GM19240 (cell line): Measurements from ENCODE around the gene CHN2.

Experiments used
- DNase-seq: peaks from one replicate; pipeline ENCODE4 v3.0.0; 2011; ENCODE audit warnings: low spot score; ENCODE audit not compliant: insufficient read length

Gene CHN2

DNA sequence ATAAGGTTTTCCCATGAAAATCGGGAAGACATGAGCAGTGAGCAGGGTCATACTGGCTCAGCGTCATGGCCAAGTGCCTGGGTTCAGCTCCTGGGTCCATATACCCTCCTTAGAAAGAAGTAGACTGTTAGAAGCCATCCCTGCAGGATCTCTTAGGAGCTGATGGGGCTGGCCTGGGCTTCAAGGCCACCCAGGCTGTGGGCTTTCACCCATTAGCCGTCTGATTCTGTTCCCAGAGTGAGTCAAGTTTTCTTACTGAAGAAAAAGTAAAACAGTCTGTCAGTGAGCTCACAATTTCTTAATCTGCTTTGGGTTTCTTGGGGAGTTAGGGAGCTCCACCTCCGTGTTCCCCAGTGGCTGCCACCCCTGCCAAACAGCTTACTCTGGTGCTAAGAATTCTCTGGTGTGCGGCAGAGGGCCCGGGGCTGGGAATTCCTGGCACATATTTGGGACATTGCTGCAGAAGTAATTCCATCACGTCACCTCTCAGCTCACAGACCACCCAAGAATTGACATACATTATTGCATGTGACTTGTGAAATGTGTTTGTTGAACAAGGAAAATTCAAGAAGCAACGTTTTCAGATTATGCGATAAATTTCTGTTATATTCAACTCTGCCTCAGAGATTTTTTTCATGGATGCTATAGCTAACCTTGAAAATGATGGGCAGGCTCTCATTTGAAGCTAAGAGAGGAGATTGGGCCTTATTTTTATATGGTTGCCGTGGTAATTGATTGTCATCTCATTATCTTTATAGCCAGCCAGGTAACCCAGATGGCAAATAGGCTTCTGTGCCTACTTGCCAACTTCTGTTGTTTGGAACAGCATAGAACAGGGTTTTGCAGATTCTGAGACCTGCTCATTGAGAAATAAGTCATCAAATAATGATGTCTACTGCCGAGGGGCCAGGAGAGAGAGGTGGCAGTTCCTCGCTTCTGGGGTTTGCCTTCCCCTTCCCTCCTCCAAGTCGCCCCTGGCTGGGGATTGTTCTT lies 166.4 kb downstream of the CHN2 start:
- DNase-seq: no peak

DNA sequence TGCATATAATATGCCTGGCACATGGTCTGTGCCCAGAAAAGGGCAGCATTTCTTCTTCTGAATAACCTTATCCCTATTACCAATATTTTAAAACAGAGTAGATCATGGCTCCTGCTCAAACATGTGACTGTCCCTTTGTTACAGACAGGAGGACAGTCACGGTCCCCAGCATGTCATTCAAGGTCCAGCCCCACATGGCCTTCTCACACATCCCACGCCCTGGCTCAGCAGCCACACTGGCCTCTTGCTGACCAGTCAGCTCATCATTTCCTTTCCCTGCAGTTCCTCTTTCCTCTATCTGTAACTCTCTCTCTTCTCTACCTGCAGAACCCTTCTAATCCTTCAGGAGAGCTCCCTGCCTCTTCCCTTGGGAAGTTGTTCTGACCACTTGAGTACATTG lies 167.8 kb downstream of the CHN2 start:
- no peak for DNase-seq

GRCh38 chr7:29363636-29364425 lies 169.3 kb downstream of the CHN2 start:
- DNase-seq: no peak

- DNase-seq: no peak
Measured at GRCh38 chr7:29364661-29365060, 170.1 kb downstream of the CHN2 start.

GRCh38 chr7:29365423-29365822 lies 170.8 kb downstream of the CHN2 start:
- no peak for DNase-seq

DNA sequence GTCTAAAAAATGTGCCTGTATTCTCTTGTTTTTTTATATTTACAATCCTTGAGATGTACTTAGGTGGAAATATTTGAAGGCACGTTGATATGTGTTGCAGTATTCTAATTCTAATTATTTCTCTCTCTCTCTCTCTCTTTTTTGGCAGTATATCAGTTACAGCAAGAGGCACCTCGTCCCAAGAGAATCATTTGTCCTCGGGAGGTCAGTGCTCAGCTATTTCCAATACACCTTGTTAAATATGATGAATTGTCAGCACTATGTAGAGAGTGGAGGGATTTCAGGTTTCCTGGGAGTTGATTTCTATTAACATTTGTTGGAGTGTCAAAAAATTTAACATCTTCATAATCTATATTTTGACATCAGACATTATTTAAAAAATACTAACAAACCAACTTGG lies 173.2 kb downstream of the CHN2 start:
- no peak for DNase-seq

GRCh38 chr7:29369909-29370488 lies 175.4 kb downstream of the CHN2 start:
- no peak for DNase-seq

- no peak for DNase-seq
Measured at GRCh38 chr7:29370531-29371314, 176.1 kb downstream of the CHN2 start.

- no peak for DNase-seq
Measured at GRCh38 chr7:29371472-29371871, 176.9 kb downstream of the CHN2 start.

GRCh38 chr7:29372351-29373090 lies 177.9 kb downstream of the CHN2 start:
- DNase-seq: no peak

DNA sequence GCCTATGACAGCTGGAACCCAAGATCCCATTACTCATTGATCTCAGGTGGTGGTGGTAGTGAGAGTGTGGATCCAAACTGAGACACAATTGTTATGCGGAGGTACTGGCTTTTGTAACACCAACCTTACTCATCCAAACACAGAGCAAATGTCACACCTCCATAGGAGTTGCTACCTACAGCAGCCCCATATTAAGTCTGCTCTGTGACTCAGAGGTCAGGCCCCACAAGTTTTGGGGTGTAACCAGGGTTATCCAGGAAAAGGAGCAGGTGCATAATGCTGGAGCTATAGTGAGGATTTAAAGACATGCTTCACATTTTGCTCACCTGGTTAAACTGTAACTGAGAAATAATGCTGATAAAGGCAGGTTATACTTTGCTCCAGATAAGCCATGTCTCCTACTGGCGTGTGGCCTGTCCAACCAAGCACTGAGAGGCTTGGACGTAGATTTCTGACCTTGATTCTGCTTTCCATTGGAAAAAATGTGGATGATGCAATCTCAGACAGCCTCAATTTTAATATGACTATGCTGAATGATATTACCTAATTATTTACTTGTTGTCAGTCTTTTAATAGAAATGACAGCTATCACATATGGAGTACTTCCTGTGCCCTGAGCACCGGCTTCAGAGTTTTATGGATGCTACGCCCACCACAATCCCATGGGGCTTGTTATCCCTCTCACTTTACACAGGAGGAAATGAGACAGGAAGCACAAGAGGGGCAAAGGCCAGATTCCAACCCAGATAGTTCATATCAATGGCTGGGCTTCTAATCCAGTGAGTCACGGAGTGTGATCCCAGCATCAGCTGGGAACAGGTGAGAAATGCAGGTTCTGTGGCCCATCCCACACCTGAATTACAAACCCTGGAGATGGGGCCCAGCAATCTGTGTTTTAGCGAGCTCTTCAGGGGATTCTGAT lies 181.3 kb downstream of the CHN2 start:
- no peak for DNase-seq

- DNase-seq: no peak
Measured at GRCh38 chr7:29377718-29378117, 183.1 kb downstream of the CHN2 start.

- no peak for DNase-seq
Measured at GRCh38 chr7:29379551-29379950, 185.0 kb downstream of the CHN2 start.

DNA sequence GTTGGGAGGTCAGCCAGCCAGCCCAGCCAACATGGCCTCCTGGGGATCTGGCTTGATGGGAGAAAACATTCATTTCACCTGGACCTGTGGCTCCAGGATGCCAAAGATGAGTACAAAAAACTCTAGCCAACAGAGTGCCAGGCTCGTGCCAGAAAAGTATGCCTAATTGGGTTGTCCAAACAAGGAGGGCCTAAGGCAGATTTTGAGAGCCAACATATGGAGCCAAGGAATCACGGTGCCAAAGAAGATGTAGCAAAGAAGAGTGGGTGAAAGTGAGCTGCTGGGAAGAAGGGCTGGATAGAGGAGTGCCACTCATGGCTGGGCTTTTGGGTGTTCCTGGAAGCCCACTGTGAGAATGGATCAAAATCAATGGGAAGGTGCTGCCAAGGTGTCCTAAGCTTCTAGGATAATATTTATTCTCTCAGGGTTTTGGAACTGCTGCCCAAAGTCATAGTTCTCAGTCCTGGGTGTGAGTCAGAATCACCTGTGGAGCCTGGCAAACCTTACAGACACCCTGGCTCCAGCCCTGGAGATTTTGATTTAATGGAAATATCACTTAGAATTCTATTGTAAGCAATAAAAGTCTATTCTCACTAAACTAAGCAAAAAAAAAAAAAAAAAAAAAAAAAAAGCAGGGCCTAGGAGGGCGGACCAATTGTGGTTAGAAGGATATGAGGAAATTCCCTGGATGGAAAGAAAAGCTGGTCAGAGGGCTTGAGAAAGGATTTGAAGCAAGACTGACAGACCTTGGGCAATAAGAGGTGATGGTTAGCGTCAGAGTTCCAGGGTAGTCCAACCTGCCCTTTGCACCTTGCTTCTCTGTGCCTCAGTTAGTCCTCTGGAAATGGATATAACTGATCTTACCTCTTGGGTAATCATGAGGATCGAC lies 186.9 kb downstream of the CHN2 start:
- no peak for DNase-seq

DNA sequence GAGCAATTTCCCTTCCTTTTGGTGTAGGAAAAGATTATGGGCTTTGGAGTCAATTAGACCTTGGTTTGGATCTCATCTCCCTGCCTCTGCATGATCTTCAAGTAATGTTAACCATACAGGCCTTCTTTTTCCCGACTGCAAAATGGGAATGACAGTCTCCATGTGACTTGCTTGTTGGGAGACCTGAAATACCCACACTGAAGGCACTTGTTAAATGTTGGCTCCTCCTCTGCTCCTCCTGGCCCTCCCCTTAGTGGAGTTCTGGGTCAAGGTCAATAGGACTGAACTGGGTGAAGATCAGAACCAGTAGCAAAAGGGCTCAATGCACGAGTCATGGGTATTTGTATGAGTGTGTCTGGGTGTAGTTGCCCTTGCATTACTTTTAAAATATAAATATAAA lies 189.7 kb downstream of the CHN2 start:
- DNase-seq: no peak

DNA sequence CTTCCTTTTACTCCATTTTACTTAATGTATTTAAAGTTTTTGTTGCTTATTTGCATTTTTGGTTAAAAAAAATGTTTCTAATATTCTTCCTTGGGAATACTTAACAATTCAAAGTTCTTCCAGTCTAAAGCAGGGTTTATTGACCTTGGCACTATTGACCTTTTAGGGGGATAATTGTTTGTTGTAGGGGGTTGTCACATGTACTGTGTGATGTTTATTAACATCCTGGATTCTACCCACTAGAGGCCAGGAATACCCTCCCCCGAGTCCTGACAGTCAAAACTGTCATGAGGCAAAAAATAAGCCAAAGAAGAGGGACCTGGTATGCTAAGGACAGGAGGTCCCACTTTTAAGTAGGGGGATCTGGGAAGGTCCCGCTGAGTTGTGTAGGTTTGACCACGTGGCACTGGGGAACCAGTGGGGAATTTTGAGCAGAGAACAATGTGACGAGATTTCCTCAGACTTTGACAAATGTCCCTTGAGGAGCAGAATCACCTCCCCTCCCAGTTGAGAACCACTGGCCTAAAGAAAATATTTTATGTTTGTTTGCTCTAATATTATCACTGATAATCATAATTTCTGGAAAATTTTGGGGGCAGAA lies 190.7 kb downstream of the CHN2 start:
- DNase-seq: no peak

- DNase-seq: no peak
Measured at GRCh38 chr7:29386196-29386765, 191.7 kb downstream of the CHN2 start.

GRCh38 chr7:29391262-29391661 lies 196.7 kb downstream of the CHN2 start:
- no peak for DNase-seq
